Measurements from ENCODE around the gene MARCO. TPM values are rescaled to one million over a fixed set of nuclear protein-coding genes. Genes with fewer than 3 reads are reported as not detected.

MARCO gene
- total and polyA plus RNA-seq, 2 of the 8 experiments (the other 6 are each of a cell fraction or from before 2014, with no cell fraction given) = not detected

DNA sequence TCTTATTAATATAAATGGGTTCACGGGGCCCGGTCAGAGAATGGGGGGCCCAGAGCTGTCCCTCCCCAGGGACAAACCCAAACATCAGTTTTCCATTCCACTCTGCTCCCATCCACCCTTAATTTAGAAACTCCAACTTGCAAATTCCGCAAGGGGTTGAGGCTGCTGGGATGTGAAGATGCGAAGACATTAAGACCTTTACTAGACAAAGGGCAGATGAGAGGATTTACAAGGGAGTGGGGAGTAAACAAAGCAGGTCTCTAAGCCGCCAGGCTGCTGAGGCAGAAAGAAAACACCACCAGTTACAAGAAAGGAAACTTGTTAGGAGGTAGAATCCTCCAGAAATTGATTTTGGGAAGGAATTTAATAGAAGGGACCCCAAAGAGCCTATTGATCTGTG is 33.1 kb downstream of the MARCO start:
- Histone ChIP-seq H3K9me3 (ENCODE audit: insufficient read depth in 2 of 2, low read depth in 1 of 2, low read length in 1 of 2) (no peaks in the 10 kb centered on the region), H4K91ac (replicated peaks; ENCODE audit: insufficient read length, low read length) (no peak overlapping the region), H3K23ac (ENCODE audit: insufficient read length) (no peak overlapping the region), H3K79me1 (ENCODE audit: low read depth, low read length) (no peaks in the 10 kb centered on the region), H2BK5ac (ENCODE audit: low read depth, low read length) (no peak overlapping the region), H3K27ac (ENCODE audit: low read depth, low read length) (no peak overlapping the region), H4K5ac (ENCODE audit: insufficient read length, low read depth, low read length) (no peak overlapping the region), H2BK12ac (ENCODE audit: low read depth, low read length) (no peak overlapping the region), H3K14ac (ENCODE audit: insufficient read length) (no peak overlapping the region), H3K23me2 (ENCODE audit: low read depth, low read length) (0 out of 2 replicates have a peak, but pooled peaks cover 1% of the 10 kb centered on the region), H3K18ac (ENCODE audit: extremely low read depth, low read length) (no peak overlapping the region), H3K56ac (replicated peaks; ENCODE audit: insufficient read length, low read depth, low read length) (no peak overlapping the region), H3K4me3 (ENCODE audit: extremely low read depth in 1 of 4, insufficient read depth in 2 of 4, low read depth in 3 of 4, low read length in 4 of 4) (no peak overlapping the region), H3K4ac (replicated peaks; ENCODE audit: insufficient read length, low read depth, low read length) (no peak overlapping the region), H2BK120ac (replicated peaks; ENCODE audit: low read depth, low read length) (no peak overlapping the region), H3K4me2 (ENCODE audit: insufficient read depth in 1 of 2, low read depth in 2 of 2, low read length in 2 of 2) (no peak overlapping the region), H2AK5ac (ENCODE audit: low read depth, low read length) (no peak overlapping the region), H4K20me1 (replicated peaks in 1 of 2; ENCODE audit: control insufficient read depth in 1 of 2, insufficient read depth in 2 of 2, low read length in 2 of 2) (peaks cover 0 to 2% of the 10 kb centered on the region in 2 experiments), H2AFZ (ENCODE audit: low read length) (no peak overlapping the region), H3K79me2 (ENCODE audit: control insufficient read depth in 1 of 2, insufficient read depth in 2 of 2, low read length in 2 of 2) (no peaks in the 10 kb centered on the region), H2BK15ac (ENCODE audit: low read length) (no peak overlapping the region), H3K4me1 (replicated peaks in 1 of 4; ENCODE audit: control insufficient read depth in 3 of 4, insufficient read depth in 4 of 4, low read length in 3 of 4) (peaks cover 0 to 2% (median 0%) of the 10 kb centered on the region in 4 experiments; a peak in 1 of 7 replicates), H4K8ac (ENCODE audit: extremely low read depth, insufficient read depth, low read length) (no peak overlapping the region), H2BK20ac (ENCODE audit: low read length) (no peak overlapping the region), H3K36me3 (ENCODE audit: control insufficient read depth in 2 of 4, insufficient read depth in 4 of 4, low read length in 3 of 4) (no peaks in the 10 kb centered on the region), H3K27me3 (replicated peaks in 1 of 4; ENCODE audit: control insufficient read depth in 3 of 4, extremely low read depth in 1 of 4, insufficient read depth in 3 of 4, low read length in 3 of 4) (peaks cover 0 to 12% (median 2%) of the 10 kb centered on the region in 4 experiments; a peak in 2 of 7 replicates), H3K9ac (replicated peaks in 1 of 4; ENCODE audit: extremely low read depth in 1 of 4, low read depth in 3 of 4, low read length in 3 of 4) (no peak overlapping the region)
- TF ChIP-seq POLR2A (IDR thresholded peaks at IDR 0.05; ENCODE audit: control extremely low read depth in 1 of 2, low read depth in 2 of 2, low read length in 2 of 2) = no peak
- TF ChIP-seq PHF8 (conservative IDR thresholded peaks at IDR 0.05; ENCODE audit: low read depth, low read length) = no peak
- no peak for TF ChIP-seq TAF1 (IDR thresholded peaks at IDR 0.05; ENCODE audit: low read depth, low read length)
- TF ChIP-seq RXRA (IDR thresholded peaks at IDR 0.05; ENCODE audit: insufficient read depth, low read depth, low read length) = no peak
- no peak for TF ChIP-seq TCF12 (IDR thresholded peaks at IDR 0.05; ENCODE audit: low read depth, low read length)
- TF ChIP-seq BCL11A (IDR thresholded peaks at IDR 0.05; ENCODE audit: low read depth in 2 of 2, low read length in 2 of 2) = no peak
- no peak for TF ChIP-seq RNF2 (IDR thresholded peaks at IDR 0.05; ENCODE audit: borderline replicate concordance, low read depth, low read length, missing control alignments, poor library complexity, severe bottlenecking)
- no peak for TF ChIP-seq SIX5 (IDR thresholded peaks at IDR 0.05; ENCODE audit: low read depth, low read length)
- no peak for TF ChIP-seq POU5F1 (IDR thresholded peaks at IDR 0.05; ENCODE audit: low read depth, low read length)
- no peak for TF ChIP-seq YY1 (IDR thresholded peaks at IDR 0.05; ENCODE audit: low read depth, low read length)
- TF ChIP-seq TEAD4 (IDR thresholded peaks at IDR 0.05; ENCODE audit: low read depth, low read length) = no peak
- no peak for TF ChIP-seq BRCA1 (IDR thresholded peaks at IDR 0.05; ENCODE audit: low read depth, low read length)
- WGBS, 2 experiments (ENCODE audit: extremely low coverage in 1 of 2, insufficient coverage in 1 of 2, insufficient read length in 1 of 2, insufficient replicate concordance in 2 of 2, low coverage in 1 of 2, low lambda C conversion rate in 2 of 2, missing lambda C conversion rate in 1 of 2) = 79% methylated on average over 5 of the region's 5 CpGs; no CpG with 5 or more reads in 1 of the 2 experiments
- ChIA-PET POLR2A (ENCODE audit: partially characterized antibody) (no interaction called here), CTCF (ENCODE audit: partially characterized antibody) (interaction anchor here (0.7 kb wide), 1 partner anchor 320 kb away, joined by 3 read pairs; no protein-coding TSS in a partner anchor)
- FAIRE-seq (no peak), DNase-seq (ENCODE audit: low read depth in 1 of 2, low spot score in 2 of 2) (no peak)

All from H1 (cell line).